SK-N-SH treated with all-trans-retinoic acid at 6 μM for 48 hours (cell line): ENCODE results near the gene FBXO27.

ENCODE experiments used
- ARNTL ChIP-seq: fragments of 450-650 bp; formaldehyde crosslinking; IDR thresholded peaks from 2 replicates; pipeline ENCODE4 v1.5.0; 2020; ENCODE audit warnings: low read depth, mild to moderate bottlenecking, moderate library complexity, borderline replicate concordance
- CREB5 ChIP-seq: fragments of 250-450 bp; sonication (Bioruptor Pico); IDR thresholded peaks from 2 replicates; pipeline ENCODE4 v1.5.1; 2020; ENCODE audit warnings: low read depth, mild to moderate bottlenecking, moderate library complexity
- GLIS3 ChIP-seq: fragments of 250-450 bp; sonication (Bioruptor Pico); IDR thresholded peaks from 2 replicates; pipeline ENCODE4 v1.5.0; 2020; ENCODE audit warnings: mild to moderate bottlenecking, moderate library complexity
- ISL1 ChIP-seq: fragments of 250-450 bp; sonication (Bioruptor Pico); IDR thresholded peaks from 2 replicates; pipeline ENCODE4 v2.1.2; 2022; ENCODE audit warnings: mild to moderate bottlenecking, moderate library complexity
- OSR1 ChIP-seq: fragments of 250-450 bp; sonication (Bioruptor Pico); IDR thresholded peaks from 2 replicates; pipeline ENCODE4 v1.8.0; 2022; ENCODE audit warnings: moderate library complexity, mild to moderate bottlenecking, inconsistent platforms
- PATZ1 ChIP-seq: fragments of 250-450 bp; sonication (Bioruptor Pico); IDR thresholded peaks from 2 replicates; pipeline ENCODE4 v1.8.0; 2020; ENCODE audit warnings: mild to moderate bottlenecking, moderate library complexity, borderline replicate concordance
- PPARA ChIP-seq: fragments of 250-450 bp; sonication (Bioruptor Pico); IDR thresholded peaks from 2 replicates; pipeline ENCODE4 v1.5.0; 2020; ENCODE audit warnings: mild to moderate bottlenecking, borderline replicate concordance
- SNAI2 ChIP-seq: fragments of 250-450 bp; sonication (Bioruptor Pico); IDR thresholded peaks from 2 replicates; pipeline ENCODE4 v1.5.0; 2020; ENCODE audit warnings: mild to moderate bottlenecking, moderate library complexity
- ZC3H10 ChIP-seq: fragments of 250-450 bp; sonication (Bioruptor Pico); IDR thresholded peaks from 2 replicates; pipeline ENCODE4 v1.5.1; 2021; ENCODE audit warnings: mild to moderate bottlenecking, moderate library complexity
- ZFP30 ChIP-seq: fragments of 450-650 bp; formaldehyde crosslinking; IDR thresholded peaks from 2 replicates; pipeline ENCODE4 v1.5.0; 2022; ENCODE audit warnings: mild to moderate bottlenecking, moderate library complexity
- ZNF565 ChIP-seq: fragments of 450-650 bp; formaldehyde crosslinking; conservative IDR thresholded peaks from 2 replicates; pipeline ENCODE4 v1.5.0; 2020; ENCODE audit warnings: low read depth, mild to moderate bottlenecking, moderate library complexity

- TF ChIP-seq PATZ1 (CRISPR knock-in tag) (no peak), ZC3H10 (CRISPR knock-in tag) (no peak), GLIS3 (CRISPR knock-in tag) (no peak), ARNTL (CRISPR knock-in tag) (no peak), ISL1 (CRISPR knock-in tag) (no peak), OSR1 (CRISPR knock-in tag) (no peak), ZNF565 (CRISPR knock-in tag) (no peak), PPARA (no peak), ZFP30 (CRISPR knock-in tag) (no peak), SNAI2 (CRISPR knock-in tag) (no peak), CREB5 (CRISPR knock-in tag) (no peak)
Measured at GRCh38 chr19:39052846-39053245, 20.5 kb upstream of the FBXO27 start.
